GM23338 (cell line): ENCODE data around the gene MLKL. TPM values are rescaled to one million over a fixed set of nuclear protein-coding genes. Genes with fewer than 3 reads are reported as not detected.

Experiments used
- ATAC-seq: fragments of 200-7000 bp; cut with Tn5 transposase; 3 replicates; pipeline ENCODE4 v1.9.1; 2020
- DNase-seq: peaks from one replicate; pipeline ENCODE4 v3.0.0-alpha.2; 2015; ENCODE audit warnings: low spot score
- H2AFZ ChIP-seq: fragments of 200-600 bp; sonication (generic); 2 replicates; pipeline ENCODE4 v1.8.0; 2016; ENCODE audit warnings: antibody characterized with exemption, mild to moderate bottlenecking, moderate library complexity
- H3F3A ChIP-seq: fragments of 200-600 bp; sonication (generic); replicated peaks from 2 replicates; pipeline ENCODE4 v1.8.0; 2017; ENCODE audit warnings: antibody characterized with exemption, mixed run types, low read depth
- H3K27ac ChIP-seq: fragments of 200-600 bp; sonication (generic); 2 replicates; pipeline ENCODE4 v1.6.1; 2016; ENCODE audit warnings: low read depth
- H3K27me3 ChIP-seq: fragments of 200-600 bp; sonication (generic); 2 replicates; pipeline ENCODE4 v1.8.0; 2016; ENCODE audit warnings: mild to moderate bottlenecking, mixed run types, moderate library complexity; ENCODE audit not compliant: insufficient read depth
- H3K36me3 ChIP-seq: fragments of 200-600 bp; sonication (generic); 2 replicates; pipeline ENCODE4 v1.8.0; 2016; ENCODE audit warnings: mild to moderate bottlenecking; ENCODE audit not compliant: insufficient read depth
- H3K4me1 ChIP-seq: fragments of 200-600 bp; sonication (generic); 2 replicates; pipeline ENCODE4 v1.8.0; 2016; ENCODE audit warnings: mild to moderate bottlenecking, moderate library complexity; ENCODE audit not compliant: insufficient read depth
- H3K4me2 ChIP-seq: fragments of 200-600 bp; sonication (generic); 2 replicates; pipeline ENCODE4 v1.7.1; 2017; ENCODE audit warnings: mixed run types
- H3K4me3 ChIP-seq: fragments of 200-600 bp; sonication (generic); 2 replicates; pipeline ENCODE4 v1.6.1; 2016; ENCODE audit warnings: mixed run types
- H3K79me2 ChIP-seq: fragments of 200-600 bp; sonication (generic); replicated peaks from 2 replicates; pipeline ENCODE4 v1.8.0; 2017; ENCODE audit warnings: mild to moderate bottlenecking; ENCODE audit not compliant: insufficient read depth
- H3K9me2 ChIP-seq: fragments of 200-600 bp; sonication (generic); 2 replicates; pipeline ENCODE4 v1.8.0; 2017; ENCODE audit not compliant: insufficient read depth
- H4K20me1 ChIP-seq: fragments of 200-600 bp; sonication (generic); replicated peaks from 2 replicates; pipeline ENCODE4 v1.8.0; 2017; ENCODE audit warnings: mild to moderate bottlenecking; ENCODE audit not compliant: insufficient read depth
- H3K27ac Mint-ChIP-seq: 2 replicates; pipeline ENCODE4 v1.8.0; 2020; ENCODE audit warnings: inconsistent platforms, mild to moderate bottlenecking, moderate library complexity, mixed read lengths
- H3K27me3 Mint-ChIP-seq: 3 replicates; pipeline ENCODE4 v1.8.0; 2022; ENCODE audit warnings: low read depth, mild to moderate bottlenecking, moderate library complexity, mixed read lengths, inconsistent platforms; ENCODE audit not compliant: insufficient read depth, poor library complexity
- H3K36me3 Mint-ChIP-seq: 3 replicates; pipeline ENCODE4 v1.8.0; 2021; ENCODE audit warnings: low read depth, mild to moderate bottlenecking, inconsistent platforms, moderate library complexity, mixed read lengths
- H3K4me1 Mint-ChIP-seq: 3 replicates; pipeline ENCODE4 v1.8.0; 2020; ENCODE audit warnings: mild to moderate bottlenecking, inconsistent platforms, mixed read lengths
- H3K4me3 Mint-ChIP-seq: 3 replicates; pipeline ENCODE4 v1.8.0; 2021; ENCODE audit warnings: moderate library complexity, mild to moderate bottlenecking, inconsistent platforms, mixed read lengths
- H3K9me3 Mint-ChIP-seq: 3 replicates; pipeline ENCODE4 v1.8.0; 2020; ENCODE audit warnings: moderate library complexity, mild to moderate bottlenecking, inconsistent platforms, mixed read lengths
- CREB1 ChIP-seq: fragments of 250-450 bp; sonication (Bioruptor Pico); IDR thresholded peaks from 2 replicates; pipeline ENCODE4 v1.5.0; 2020; ENCODE audit warnings: low read depth, mild to moderate bottlenecking, moderate library complexity
- ETS1 ChIP-seq: IDR thresholded peaks from 2 replicates; pipeline ENCODE4 v1.6.1; 2016; ENCODE audit warnings: antibody characterized with exemption
- EZH2 ChIP-seq: fragments of 200-600 bp; sonication (generic); IDR thresholded peaks from one replicate; pipeline ENCODE4 v1.8.0; 2017; ENCODE audit warnings: antibody characterized with exemption, mild to moderate bottlenecking, low read depth; ENCODE audit not compliant: unreplicated experiment
- EZH2phosphoT487 ChIP-seq: fragments of 200-600 bp; sonication (generic); IDR thresholded peaks from one replicate; pipeline ENCODE4 v1.8.1; 2018; ENCODE audit warnings: antibody characterized with exemption; ENCODE audit not compliant: unreplicated experiment
- JUNB ChIP-seq: IDR thresholded peaks from one replicate; pipeline ENCODE4 v1.6.1; 2016; ENCODE audit warnings: antibody characterized with exemption; ENCODE audit not compliant: unreplicated experiment
- NANOG ChIP-seq: IDR thresholded peaks from 2 replicates; pipeline ENCODE4 v1.6.1; 2016; ENCODE audit warnings: antibody characterized with exemption, borderline replicate concordance
- POLR2AphosphoS5 ChIP-seq: IDR thresholded peaks from 2 replicates; pipeline ENCODE4 v1.6.1; 2016; ENCODE audit warnings: antibody characterized with exemption, low read depth
- REST ChIP-seq: IDR thresholded peaks from one replicate; pipeline ENCODE4 v1.6.1; 2018; ENCODE audit warnings: antibody characterized with exemption; ENCODE audit not compliant: unreplicated experiment
- STAT1 ChIP-seq: IDR thresholded peaks from one replicate; pipeline ENCODE4 v1.6.1; 2016; ENCODE audit warnings: antibody characterized with exemption; ENCODE audit not compliant: unreplicated experiment
- ZNF114 ChIP-seq: fragments of 250-450 bp; sonication (Bioruptor Pico); IDR thresholded peaks from 2 replicates; pipeline ENCODE4 v1.5.0; 2020; ENCODE audit warnings: mild to moderate bottlenecking, moderate library complexity
- ZNF331 ChIP-seq: fragments of 250-450 bp; sonication (Bioruptor Pico); IDR thresholded peaks from 2 replicates; pipeline ENCODE4 v1.5.0; 2020; ENCODE audit warnings: low read depth, mild to moderate bottlenecking, moderate library complexity
- long read RNA-seq: library from polyadenylated mRNA; unstranded; transcript quantifications from one replicate; pipeline ENCODE4 v2.0.0, GENCODE V29; 2020; ENCODE audit not compliant: unreplicated experiment
- polyA plus RNA-seq: library from polyadenylated mRNA; unstranded; fragments of >200 nt; fragmentation: Nextera tagmentation; extraction: Ambion mirVana; gene quantifications from 2 replicates; pipeline ENCODE4 v1.2.1, GENCODE V29; 2016
- total RNA-seq: library from RNA; depleted of rRNA; stranded (reverse); fragments of >200 nt; shearing (Covaris generic); gene quantifications from 2 replicates; pipeline ENCODE4 v1.2.3, GENCODE V29; 2014; rRNA removed
- TF ChIP-seq, protein P1 (sequence below): fragments of 250-450 bp; sonication (Bioruptor Pico); IDR thresholded peaks from 2 replicates; pipeline ENCODE4 v1.5.0; 2020; ENCODE audit warnings: mild to moderate bottlenecking, moderate library complexity
- TF ChIP-seq, protein P2 (sequence below), 2 experiments: fragments of 200-600 bp in 1 of 2; sonication (generic) in 1 of 2; conservative IDR thresholded peaks; 2 replicates each; pipeline versions ENCODE4 v1.5.1 to v1.6.1; 2016 to 2017; ENCODE audit warnings: antibody characterized with exemption in 2 of 2, low read depth in 2 of 2, mild to moderate bottlenecking in 2 of 2, moderate library complexity in 1 of 2

MLKL gene
- total RNA-seq, result 7.5 and 9.7 TPM in 2 replicates
- polyA plus RNA-seq, result 5.1 and 6.2 TPM in 2 replicates
- long read RNA-seq, partial matches to known transcripts, result 0 of 2 reads
- long read RNA-seq, other reads (novel, unspliced or antisense), result 0 of 2 reads

DNA sequence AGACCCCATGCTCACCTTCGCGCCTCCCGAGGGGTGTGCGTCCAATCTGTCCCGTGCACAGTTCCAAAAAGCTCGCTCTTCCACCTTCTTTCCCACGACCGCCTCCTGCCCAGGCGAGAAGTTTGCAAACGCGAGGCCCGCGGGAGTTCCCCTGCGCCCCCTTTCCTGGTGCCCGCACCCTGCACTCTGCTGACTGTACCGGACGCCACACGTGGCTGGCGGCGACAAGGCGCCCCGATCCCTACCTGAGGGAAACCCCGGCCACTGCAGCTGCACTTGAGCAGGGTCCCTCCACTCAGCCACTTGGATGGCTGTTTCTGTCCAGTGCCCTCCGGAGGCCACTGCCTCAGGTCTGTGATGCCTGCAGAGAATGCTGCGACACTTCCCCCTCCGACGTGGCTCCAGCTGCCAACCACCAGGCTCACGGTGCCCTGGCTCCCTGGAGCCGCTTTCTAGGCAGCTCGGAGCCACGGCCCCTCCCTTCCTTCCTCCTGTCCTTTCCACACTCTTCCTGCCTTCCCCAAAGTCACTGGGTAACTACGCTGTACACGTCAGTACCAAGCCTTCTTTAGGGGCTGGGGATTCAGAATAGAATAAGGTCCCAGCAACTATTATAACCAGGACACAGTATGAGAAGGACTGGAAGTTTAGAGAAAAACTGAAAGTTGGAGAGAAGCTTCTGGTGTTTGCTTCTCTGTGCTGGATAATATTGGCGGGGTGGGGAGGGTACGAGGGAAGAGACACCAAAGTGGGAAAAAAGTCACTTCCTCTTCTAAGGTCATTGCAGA lies at the start of gene MLKL:
Gene MLKL (minus strand): TSS at position 425 of the 788 bp plus-strand sequence. CDS start 5,105 bp downstream, outside the sequence.
- peaks cover 22% of the 10 kb centered on the region for H3K27me3 Mint-ChIP-seq
- Histone ChIP-seq H3F3A (peaks cover 2% of the 10 kb centered on the region; the same call in 1 of the 2 replicates), H3K9me2 (no peaks in the 10 kb centered on the region), H3K79me2 (no peaks in the 10 kb centered on the region), H3K27me3 (peaks cover 21% of the 10 kb centered on the region), H3K36me3 (no peaks in the 10 kb centered on the region), H3K27ac (no peak within 1 kb of the TSS), H3K4me3 (peak within 1 kb of the TSS; percentile 76), H3K4me2 (peak within 1 kb of the TSS; percentile 76), H2AFZ (peak within 1 kb of the TSS; percentile 98), H4K20me1 (no peaks in the 10 kb centered on the region), H3K4me1 (peaks cover 16% of the 10 kb centered on the region)
- DNase-seq, result peak; percentile 77
- no peak for TF ChIP-seq STAT1
- TF ChIP-seq, protein P1, sequence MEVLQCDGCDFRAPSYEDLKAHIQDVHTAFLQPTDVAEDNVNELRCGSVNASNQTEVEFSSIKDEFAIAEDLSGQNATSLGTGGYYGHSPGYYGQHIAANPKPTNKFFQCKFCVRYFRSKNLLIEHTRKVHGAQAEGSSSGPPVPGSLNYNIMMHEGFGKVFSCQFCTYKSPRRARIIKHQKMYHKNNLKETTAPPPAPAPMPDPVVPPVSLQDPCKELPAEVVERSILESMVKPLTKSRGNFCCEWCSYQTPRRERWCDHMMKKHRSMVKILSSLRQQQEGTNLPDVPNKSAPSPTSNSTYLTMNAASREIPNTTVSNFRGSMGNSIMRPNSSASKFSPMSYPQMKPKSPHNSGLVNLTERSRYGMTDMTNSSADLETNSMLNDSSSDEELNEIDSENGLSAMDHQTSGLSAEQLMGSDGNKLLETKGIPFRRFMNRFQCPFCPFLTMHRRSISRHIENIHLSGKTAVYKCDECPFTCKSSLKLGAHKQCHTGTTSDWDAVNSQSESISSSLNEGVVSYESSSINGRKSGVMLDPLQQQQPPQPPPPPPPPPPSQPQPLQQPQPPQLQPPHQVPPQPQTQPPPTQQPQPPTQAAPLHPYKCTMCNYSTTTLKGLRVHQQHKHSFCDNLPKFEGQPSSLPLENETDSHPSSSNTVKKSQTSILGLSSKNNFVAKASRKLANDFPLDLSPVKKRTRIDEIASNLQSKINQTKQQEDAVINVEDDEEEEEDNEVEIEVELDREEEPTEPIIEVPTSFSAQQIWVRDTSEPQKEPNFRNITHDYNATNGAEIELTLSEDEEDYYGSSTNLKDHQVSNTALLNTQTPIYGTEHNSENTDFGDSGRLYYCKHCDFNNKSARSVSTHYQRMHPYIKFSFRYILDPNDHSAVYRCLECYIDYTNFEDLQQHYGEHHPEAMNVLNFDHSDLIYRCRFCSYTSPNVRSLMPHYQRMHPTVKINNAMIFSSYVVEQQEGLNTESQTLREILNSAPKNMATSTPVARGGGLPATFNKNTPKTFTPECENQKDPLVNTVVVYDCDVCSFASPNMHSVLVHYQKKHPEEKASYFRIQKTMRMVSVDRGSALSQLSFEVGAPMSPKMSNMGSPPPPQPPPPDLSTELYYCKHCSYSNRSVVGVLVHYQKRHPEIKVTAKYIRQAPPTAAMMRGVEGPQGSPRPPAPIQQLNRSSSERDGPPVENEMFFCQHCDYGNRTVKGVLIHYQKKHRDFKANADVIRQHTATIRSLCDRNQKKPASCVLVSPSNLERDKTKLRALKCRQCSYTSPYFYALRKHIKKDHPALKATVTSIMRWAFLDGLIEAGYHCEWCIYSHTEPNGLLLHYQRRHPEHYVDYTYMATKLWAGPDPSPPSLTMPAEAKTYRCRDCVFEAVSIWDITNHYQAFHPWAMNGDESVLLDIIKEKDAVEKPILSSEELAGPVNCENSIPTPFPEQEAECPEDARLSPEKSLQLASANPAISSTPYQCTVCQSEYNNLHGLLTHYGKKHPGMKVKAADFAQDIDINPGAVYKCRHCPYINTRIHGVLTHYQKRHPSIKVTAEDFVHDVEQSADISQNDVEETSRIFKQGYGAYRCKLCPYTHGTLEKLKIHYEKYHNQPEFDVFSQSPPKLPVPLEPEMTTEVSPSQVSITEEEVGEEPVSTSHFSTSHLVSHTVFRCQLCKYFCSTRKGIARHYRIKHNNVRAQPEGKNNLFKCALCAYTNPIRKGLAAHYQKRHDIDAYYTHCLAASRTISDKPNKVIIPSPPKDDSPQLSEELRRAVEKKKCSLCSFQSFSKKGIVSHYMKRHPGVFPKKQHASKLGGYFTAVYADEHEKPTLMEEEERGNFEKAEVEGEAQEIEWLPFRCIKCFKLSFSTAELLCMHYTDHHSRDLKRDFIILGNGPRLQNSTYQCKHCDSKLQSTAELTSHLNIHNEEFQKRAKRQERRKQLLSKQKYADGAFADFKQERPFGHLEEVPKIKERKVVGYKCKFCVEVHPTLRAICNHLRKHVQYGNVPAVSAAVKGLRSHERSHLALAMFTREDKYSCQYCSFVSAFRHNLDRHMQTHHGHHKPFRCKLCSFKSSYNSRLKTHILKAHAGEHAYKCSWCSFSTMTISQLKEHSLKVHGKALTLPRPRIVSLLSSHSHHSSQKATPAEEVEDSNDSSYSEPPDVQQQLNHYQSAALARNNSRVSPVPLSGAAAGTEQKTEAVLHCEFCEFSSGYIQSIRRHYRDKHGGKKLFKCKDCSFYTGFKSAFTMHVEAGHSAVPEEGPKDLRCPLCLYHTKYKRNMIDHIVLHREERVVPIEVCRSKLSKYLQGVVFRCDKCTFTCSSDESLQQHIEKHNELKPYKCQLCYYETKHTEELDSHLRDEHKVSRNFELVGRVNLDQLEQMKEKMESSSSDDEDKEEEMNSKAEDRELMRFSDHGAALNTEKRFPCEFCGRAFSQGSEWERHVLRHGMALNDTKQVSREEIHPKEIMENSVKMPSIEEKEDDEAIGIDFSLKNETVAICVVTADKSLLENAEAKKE (CRISPR knock-in tag), result no peak
- peak; percentile 49 for TF ChIP-seq POLR2AphosphoS5
- no peak for TF ChIP-seq REST
- TF ChIP-seq ZNF331 (CRISPR knock-in tag), result no peak
- TF ChIP-seq EZH2, result no peak
- no peak for TF ChIP-seq JUNB
- TF ChIP-seq, protein P2, sequence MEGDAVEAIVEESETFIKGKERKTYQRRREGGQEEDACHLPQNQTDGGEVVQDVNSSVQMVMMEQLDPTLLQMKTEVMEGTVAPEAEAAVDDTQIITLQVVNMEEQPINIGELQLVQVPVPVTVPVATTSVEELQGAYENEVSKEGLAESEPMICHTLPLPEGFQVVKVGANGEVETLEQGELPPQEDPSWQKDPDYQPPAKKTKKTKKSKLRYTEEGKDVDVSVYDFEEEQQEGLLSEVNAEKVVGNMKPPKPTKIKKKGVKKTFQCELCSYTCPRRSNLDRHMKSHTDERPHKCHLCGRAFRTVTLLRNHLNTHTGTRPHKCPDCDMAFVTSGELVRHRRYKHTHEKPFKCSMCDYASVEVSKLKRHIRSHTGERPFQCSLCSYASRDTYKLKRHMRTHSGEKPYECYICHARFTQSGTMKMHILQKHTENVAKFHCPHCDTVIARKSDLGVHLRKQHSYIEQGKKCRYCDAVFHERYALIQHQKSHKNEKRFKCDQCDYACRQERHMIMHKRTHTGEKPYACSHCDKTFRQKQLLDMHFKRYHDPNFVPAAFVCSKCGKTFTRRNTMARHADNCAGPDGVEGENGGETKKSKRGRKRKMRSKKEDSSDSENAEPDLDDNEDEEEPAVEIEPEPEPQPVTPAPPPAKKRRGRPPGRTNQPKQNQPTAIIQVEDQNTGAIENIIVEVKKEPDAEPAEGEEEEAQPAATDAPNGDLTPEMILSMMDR (conservative IDR thresholded peaks at IDR 0.05; ENCODE audit: low read depth in 2 of 2), result peak in 1 of 2 experiments; percentile 7; a peak in 1 of 4 replicates
- no peak for TF ChIP-seq EZH2phosphoT487
- no peak for TF ChIP-seq CREB1 (CRISPR knock-in tag)
- no peak for TF ChIP-seq ZNF114 (CRISPR knock-in tag)
- TF ChIP-seq NANOG, result no peak
- TF ChIP-seq ETS1, result no peak
- peaks cover 12% of the 10 kb centered on the region; the same call in 2 of the 3 replicates for H3K4me1 Mint-ChIP-seq
- no peaks in the 10 kb centered on the region for H3K36me3 Mint-ChIP-seq
- peak within 1 kb of the TSS; percentile 86 for H3K4me3 Mint-ChIP-seq
- no peaks in the 10 kb centered on the region for H3K9me3 Mint-ChIP-seq
- ATAC-seq, result peak; percentile 86
- H3K27ac Mint-ChIP-seq, result no peak within 1 kb of the TSS; the same call in 1 of the 2 replicates
